Measurements from ENCODE around the gene C1orf35.

Gene C1orf35

GRCh38 chr1:228062812-228063211 is 40.3 kb downstream of the C1orf35 start:
- DNase-seq: no peak

- DNase-seq: no peak
Observed at GRCh38 chr1:228062085-228062791, 40.9 kb downstream of the C1orf35 start.

GRCh38 chr1:228061411-228062084 is 41.6 kb downstream of the C1orf35 start:
- no peak for DNase-seq

- no peak for DNase-seq
Observed at GRCh38 chr1:228060458-228061190, 42.5 kb downstream of the C1orf35 start.

GRCh38 chr1:228059634-228060457 is 43.3 kb downstream of the C1orf35 start:
- DNase-seq: peak; percentile 46

- no peak for DNase-seq
Observed at GRCh38 chr1:228058949-228059633, 44.0 kb downstream of the C1orf35 start.

- DNase-seq: no peak
Observed at GRCh38 chr1:228058172-228058948, 44.8 kb downstream of the C1orf35 start.

All from fibroblast of skin of scalp (primary cell).